GM15510 (cell line): ENCODE results near the gene CEP112.

Experiments used
- POLR2A ChIP-seq: IDR thresholded peaks from 3 replicates; pipeline ENCODE4 v1.6.1; 2011; ENCODE audit warnings: borderline replicate concordance; ENCODE audit not compliant: insufficient read length; ENCODE audit errors: extremely low read depth

Gene CEP112

GRCh38 chr17:65742403-65743307 is 449.3 kb downstream of the CEP112 start:
- no peak for TF ChIP-seq POLR2A

GRCh38 chr17:65741710-65742109 is 450.2 kb downstream of the CEP112 start:
- TF ChIP-seq POLR2A: no peak

- no peak for TF ChIP-seq POLR2A
These were observed 452.9 kb downstream of the CEP112 start for GRCh38 chr17:65739034-65739433.

- TF ChIP-seq POLR2A: no peak
These were observed 454.5 kb downstream of the CEP112 start for GRCh38 chr17:65737451-65737850.

- TF ChIP-seq POLR2A: no peak
These were observed 458.6 kb downstream of the CEP112 start for GRCh38 chr17:65733314-65733713.

- no peak for TF ChIP-seq POLR2A
These were observed 461.2 kb downstream of the CEP112 start for GRCh38 chr17:65730711-65731169.

- no peak for TF ChIP-seq POLR2A
These were observed 462.7 kb downstream of the CEP112 start for GRCh38 chr17:65729207-65729606.

- TF ChIP-seq POLR2A: no peak
These were observed 464.1 kb downstream of the CEP112 start for GRCh38 chr17:65727832-65728231.

- TF ChIP-seq POLR2A: no peak
These were observed 464.7 kb downstream of the CEP112 start for GRCh38 chr17:65727246-65727645.

GRCh38 chr17:65723431-65724151 is 468.3 kb downstream of the CEP112 start:
- TF ChIP-seq POLR2A: no peak

GRCh38 chr17:65718601-65719000 is 473.3 kb downstream of the CEP112 start:
- TF ChIP-seq POLR2A: no peak

- TF ChIP-seq POLR2A: no peak
These were observed 479.3 kb downstream of the CEP112 start for GRCh38 chr17:65712383-65713267.

GRCh38 chr17:65711671-65712276 is 480.2 kb downstream of the CEP112 start:
- no peak for TF ChIP-seq POLR2A

- no peak for TF ChIP-seq POLR2A
These were observed 484.2 kb downstream of the CEP112 start for GRCh38 chr17:65707780-65708179.
